GM19324 (cell line): ENCODE data around the gene LRBA.
"Not testable (repeated sequence)": the region's sequence is repeated elsewhere in the genome, so short reads cannot be mapped to it uniquely, and the experiment has no call there.

Experiments
- ATAC-seq: cut with Tn5 transposase; IDR thresholded peaks from one replicate; pipeline ENCODE4 v1.9.1; 2021; ENCODE audit warnings: mild to moderate bottlenecking, moderate library complexity; ENCODE audit not compliant: unreplicated experiment, low FRiP score

The LRBA gene

GRCh38 chr4:150683775-150684350 lies 331.2 kb downstream of the LRBA start:
- no peak for ATAC-seq

- ATAC-seq = no peak
Observed at GRCh38 chr4:150682126-150682525, 333.0 kb downstream of the LRBA start.

- ATAC-seq = no peak
Observed at GRCh38 chr4:150681063-150681462, 334.0 kb downstream of the LRBA start.

- ATAC-seq = no peak
Observed at GRCh38 chr4:150680651-150681050, 334.4 kb downstream of the LRBA start.

GRCh38 chr4:150679765-150680343 lies 335.2 kb downstream of the LRBA start:
- ATAC-seq = no peak

GRCh38 chr4:150679018-150679764 lies 335.9 kb downstream of the LRBA start:
- no peak for ATAC-seq

- no peak for ATAC-seq
Observed at GRCh38 chr4:150673793-150674192, 341.3 kb downstream of the LRBA start.

GRCh38 chr4:150668824-150669223 lies 346.3 kb downstream of the LRBA start:
- no peak for ATAC-seq

- no peak for ATAC-seq
Observed at GRCh38 chr4:150664935-150665334, 350.1 kb downstream of the LRBA start.

- no peak for ATAC-seq
Observed at GRCh38 chr4:150662686-150663085, 352.4 kb downstream of the LRBA start.

- not testable (repeated sequence) for ATAC-seq
Observed at GRCh38 chr4:150661551-150661950, 353.5 kb downstream of the LRBA start.

GRCh38 chr4:150658258-150658657 lies 356.8 kb downstream of the LRBA start:
- ATAC-seq = not testable (repeated sequence)

- no peak for ATAC-seq
Observed at GRCh38 chr4:150656891-150657290, 358.2 kb downstream of the LRBA start.

GRCh38 chr4:150650751-150651150 lies 364.3 kb downstream of the LRBA start:
- ATAC-seq = no peak

- no peak for ATAC-seq
Observed at GRCh38 chr4:150648123-150648522, 367.0 kb downstream of the LRBA start.

GRCh38 chr4:150647008-150647407 lies 368.1 kb downstream of the LRBA start:
- ATAC-seq = no peak

- ATAC-seq = no peak
Observed at GRCh38 chr4:150641612-150642011, 373.5 kb downstream of the LRBA start.

GRCh38 chr4:150632639-150633038 lies 382.4 kb downstream of the LRBA start:
- ATAC-seq = no peak

- ATAC-seq = no peak
Observed at GRCh38 chr4:150628073-150628472, 387.0 kb downstream of the LRBA start.

- no peak for ATAC-seq
Observed at GRCh38 chr4:150625033-150625432, 390.1 kb downstream of the LRBA start.

GRCh38 chr4:150624055-150624454 lies 391.0 kb downstream of the LRBA start:
- no peak for ATAC-seq

- no peak for ATAC-seq
Observed at GRCh38 chr4:150619042-150619441, 396.0 kb downstream of the LRBA start.
